K562 (cell line): ENCODE results near the gene PACSIN3. TPM values are rescaled to one million over a fixed set of nuclear protein-coding genes. Genes with fewer than 3 reads are reported as not detected.

Source experiments
- ATAC-seq: fragments of 200-7000 bp; cut with Tn5 transposase; 3 replicates; pipeline ENCODE4 v1.9.1; 2020; ENCODE audit warnings: moderate library complexity
- BruUV-seq: library from RNA; stranded (reverse); fragments of 400-500 nt; replicated peaks from 2 replicates; lab custom pipeline; 2021; lab: Mats Ljungman, UMichigan
- CTCF ChIA-PET: fragments of 300-600 bp; formaldehyde crosslinking; extraction: SDS; loops from one replicate; lab custom pipeline; 2021; ENCODE audit warnings: low intra/inter-chr PET ratio; lab: Yijun Ruan, JAX
- POLR2A ChIA-PET: fragments of 300-600, 350-650 bp; sonication (Branson Sonifier 250); formaldehyde crosslinking; extraction: SDS; loops from one replicate; lab custom pipeline; 2021; ENCODE audit warnings: antibody characterized with exemption, inconsistent platforms; lab: Yijun Ruan, JAX
- DNase-seq, 4 experiments: peaks; one replicate each; pipeline versions ENCODE4 v3.0.0 to v3.0.0-alpha.2; 2011 to 2018; ENCODE audit warnings: low spot score in 3 of 4, mixed read lengths in 3 of 4; ENCODE audit errors: extremely low read depth in 1 of 4
- FAIRE-seq: peaks from 2 replicates; lab custom pipeline; 2011; peaks lifted over from hg19 to GRCh38; lab: Jason Lieb, UNC
- H2AFZ ChIP-seq: 2 replicates; pipeline ENCODE4 v1.6.0; 2011; ENCODE audit warnings: low read depth, low read length, control low read depth, inconsistent platforms
- H3K27ac ChIP-seq: fragments of 200-600 bp; 3 replicates; pipeline ENCODE4 v1.8.0; 2011; ENCODE audit warnings: low read depth, mild to moderate bottlenecking, control low read depth, inconsistent platforms, low read length, moderate library complexity, mixed read lengths; ENCODE audit errors: extremely low read depth
- H3K27me3 ChIP-seq, 2 experiments: fragments of 300-600 bp in 1 of 2; 2 replicates in 1 of 2; 3 replicates in 1 of 2; pipeline versions ENCODE4 v1.6.0 to v1.8.0; 2011; ENCODE audit warnings: inconsistent platforms in 2 of 2, low read length in 2 of 2, mild to moderate bottlenecking in 1 of 2, mixed read lengths in 1 of 2, moderate library complexity in 1 of 2; ENCODE audit not compliant: control insufficient read depth in 2 of 2, insufficient read depth in 2 of 2
- H3K36me3 ChIP-seq: fragments of 300-600 bp; 3 replicates; pipeline ENCODE4 v1.8.0; 2011; ENCODE audit warnings: mild to moderate bottlenecking, low read length, inconsistent platforms; ENCODE audit not compliant: control insufficient read depth, insufficient read depth
- H3K4me1 ChIP-seq, 2 experiments: fragments of 200-600 bp in 1 of 2; replicated peaks in 1 of 2; 2 replicates in 1 of 2; 3 replicates in 1 of 2; pipeline versions ENCODE4 v1.5.1 to v1.8.0; 2011; ENCODE audit warnings: inconsistent platforms in 2 of 2, low read length in 2 of 2, mild to moderate bottlenecking in 1 of 2, mixed read lengths in 1 of 2, moderate library complexity in 1 of 2; ENCODE audit not compliant: control insufficient read depth in 2 of 2, insufficient read depth in 2 of 2
- H3K4me2 ChIP-seq: 2 replicates; pipeline ENCODE4 v1.6.1; 2011; ENCODE audit warnings: low read length, control low read depth, inconsistent platforms, mixed read lengths; ENCODE audit not compliant: insufficient read depth
- H3K4me3 ChIP-seq: fragments of 200-600 bp; sonication (generic), shearing (Covaris generic); 2 replicates; pipeline ENCODE4 v1.5.1; 2016; ENCODE audit warnings: control low read depth, inconsistent platforms
- H3K79me2 ChIP-seq: fragments of 200-600 bp; 3 replicates; pipeline ENCODE4 v1.8.0; 2011; ENCODE audit warnings: low read length, inconsistent platforms; ENCODE audit not compliant: control insufficient read depth, insufficient read depth
- H3K9ac ChIP-seq, 2 experiments: 2 replicates each; pipeline versions ENCODE4 v1.6.0 to v1.6.1; 2011; ENCODE audit warnings: low read depth in 2 of 2, low read length in 2 of 2, control low read depth in 1 of 2, inconsistent platforms in 1 of 2, mild to moderate bottlenecking in 1 of 2, mixed read lengths in 1 of 2; ENCODE audit not compliant: insufficient read depth in 1 of 2
- H3K9me1 ChIP-seq: one replicate; pipeline ENCODE4 v1.6.0; 2011; ENCODE audit warnings: inconsistent platforms, mild to moderate bottlenecking, low read length, moderate library complexity; ENCODE audit not compliant: control insufficient read depth, insufficient read depth
- H3K9me3 ChIP-seq: replicated peaks from 2 replicates; pipeline ENCODE4 v1.5.1; 2011; ENCODE audit warnings: low read depth, low read length, inconsistent platforms; ENCODE audit not compliant: control insufficient read depth, insufficient read depth
- H4K20me1 ChIP-seq: replicated peaks from 2 replicates; pipeline ENCODE4 v1.6.1; 2011; ENCODE audit warnings: low read length, inconsistent platforms, mixed read lengths; ENCODE audit not compliant: control insufficient read depth, insufficient read depth
- ARHGAP35 ChIP-seq: fragments of 450-650 bp; IDR thresholded peaks from 2 replicates; pipeline ENCODE4 v1.6.1; 2018; ENCODE audit not compliant: partially characterized antibody
- HNRNPH1 ChIP-seq: fragments of 200-400 bp; formaldehyde crosslinking; optimal IDR thresholded peaks from 2 replicates; pipeline ENCODE3; 2017; ENCODE audit warnings: low read depth, mild to moderate bottlenecking, low read length, moderate library complexity
- POLR2G ChIP-seq: fragments of 200-400 bp; formaldehyde crosslinking; IDR thresholded peaks from 2 replicates; pipeline ENCODE4 v1.6.1; 2017; ENCODE audit warnings: low read depth, mild to moderate bottlenecking, antibody characterized with exemption, low read length, moderate library complexity
- SMARCB1 ChIP-seq: IDR thresholded peaks from 2 replicates; pipeline ENCODE4 v1.6.1; 2011; ENCODE audit warnings: improper control_type of control experiment, low read depth; ENCODE audit not compliant: insufficient read length
- TBL1XR1 ChIP-seq, 2 experiments: IDR thresholded peaks; 2 replicates each; pipeline ENCODE4 v1.6.1; 2012; ENCODE audit warnings: improper control_type of control experiment in 2 of 2, low read length in 2 of 2, mild to moderate bottlenecking in 1 of 2
- ZFX ChIP-seq: sonication (generic); formaldehyde crosslinking; IDR thresholded peaks from 2 replicates; pipeline ENCODE4 v1.8.0; 2022; ENCODE audit warnings: mild to moderate bottlenecking, missing genetic modification reagents, moderate library complexity
- ZNF561 ChIP-seq: fragments of 450-650 bp; formaldehyde crosslinking; conservative IDR thresholded peaks from 2 replicates; pipeline ENCODE4 v1.4.0; 2020; ENCODE audit warnings: mild to moderate bottlenecking, moderate library complexity
- WGBS: fragments of 100-300 bp; shearing (Covaris generic); methylation state at CpG from one replicate; pipeline ENCODE4 v1.1.6; 2016; ENCODE audit warnings: low coverage, mixed read lengths; ENCODE audit not compliant: insufficient coverage; ENCODE audit errors: missing lambda C conversion rate; 5-methylcytosine and 5-hydroxymethylcytosine counted together
- in situ Hi-C: fragments of 300-500 bp; cut with MboI; formaldehyde crosslinking; loops from 4 replicates; pipeline ENCODE4 v1.15.0; 2018; ENCODE audit warnings: inconsistent platforms, mixed read lengths
- intact Hi-C: fragments of 100-400 bp; cut with micrococcal nuclease; formaldehyde crosslinking; loops from 2 replicates; pipeline ENCODE4 v1.14.2; 2022
- polyA plus RNA-seq, 8 experiments: library from polyadenylated mRNA; depleted of rRNA in 4 of 8; stranded (reverse) in 5 of 8; unstranded in 3 of 8; fragments of >200 nt; fragmentation: Nextera tagmentation in 2 of 8; fragmentation: Illumina TruSeq in 1 of 8; extraction: Ambion mirVana in 2 of 8; extraction: Trizol in 1 of 8; gene quantifications; 2 replicates each; pipeline versions ENCODE4 v1.2.1 to v1.2.3, GENCODE V29; 2011 to 2014; ENCODE audit warnings: inconsistent platforms in 1 of 8, missing spikeins in 1 of 8
- total RNA-seq, 7 experiments: library from RNA; depleted of rRNA in 6 of 7; stranded (reverse); fragments of >200 nt in 6 of 7; fragmentation: Illumina TruSeq in 2 of 7; extraction: Trizol in 2 of 7; gene quantifications; 2 replicates each; pipeline versions ENCODE4 v1.2.1 to v1.2.3, GENCODE V29; 2011 to 2021; ENCODE audit warnings: low replicate concordance in 1 of 7
- TF ChIP-seq, protein P1 (sequence below): sonication (generic); formaldehyde crosslinking; IDR thresholded peaks from 2 replicates; pipeline ENCODE4 v1.8.0; 2022; ENCODE audit warnings: mild to moderate bottlenecking, missing genetic modification reagents, borderline replicate concordance

Gene PACSIN3
- total and polyA plus RNA-seq, 9 of the 15 experiments (the other 6 are each of a cell fraction or from before 2014, with no cell fraction given): 0.13 to 18.1 (median 7.1) TPM

DNA sequence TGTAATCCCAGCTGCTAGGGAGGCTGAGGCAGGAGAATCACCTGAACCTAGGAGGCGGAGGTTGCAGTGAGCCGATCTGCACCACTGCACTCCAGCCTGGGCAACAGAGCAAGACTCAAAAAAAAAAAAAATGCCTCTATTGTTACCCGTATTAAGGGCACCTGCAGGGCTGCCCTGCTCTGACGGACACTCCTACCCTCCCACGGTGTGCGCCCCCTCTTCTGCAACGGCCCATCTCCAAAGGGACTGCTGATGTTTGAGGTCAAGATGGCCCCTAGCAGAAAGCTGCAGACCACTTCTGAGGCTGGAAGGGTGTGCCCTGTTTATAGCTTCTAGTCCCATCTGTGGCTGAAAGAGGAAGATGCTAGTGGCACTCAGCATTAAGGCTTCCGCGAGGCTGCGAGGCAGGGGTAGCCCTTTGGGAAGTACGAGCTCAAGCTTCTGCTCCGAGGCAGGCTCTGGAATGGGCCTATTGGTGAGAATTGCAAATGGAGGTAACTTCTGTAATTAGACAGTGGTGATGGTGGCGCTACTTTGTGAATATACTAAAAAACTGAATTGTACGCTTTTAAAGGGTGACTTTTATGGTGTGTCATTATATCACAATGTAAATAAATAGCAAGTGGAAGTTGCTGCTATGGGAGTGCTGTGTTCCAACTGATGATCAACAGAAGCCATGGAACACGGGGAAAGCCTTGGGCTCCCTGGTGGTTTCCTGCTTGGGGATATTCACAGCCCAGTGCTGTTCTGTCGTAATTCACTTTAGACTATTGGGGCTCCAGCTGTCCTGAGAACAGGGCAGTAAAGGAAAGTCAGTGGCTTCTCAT, 33.9 kb downstream of the PACSIN3 start:
- TF ChIP-seq TBL1XR1 (IDR thresholded peaks at IDR 0.05; ENCODE audit: low read length in 2 of 2) (no peak), ZFX (0 out of 2 replicates have a peak, but pooled peaks have one; percentile 23), SMARCB1 (no peak), ZNF561 (CRISPR knock-in tag) (no peak), HNRNPH1 (no peak), POLR2G (no peak), ARHGAP35 (no peak)
- TF ChIP-seq, protein P1, sequence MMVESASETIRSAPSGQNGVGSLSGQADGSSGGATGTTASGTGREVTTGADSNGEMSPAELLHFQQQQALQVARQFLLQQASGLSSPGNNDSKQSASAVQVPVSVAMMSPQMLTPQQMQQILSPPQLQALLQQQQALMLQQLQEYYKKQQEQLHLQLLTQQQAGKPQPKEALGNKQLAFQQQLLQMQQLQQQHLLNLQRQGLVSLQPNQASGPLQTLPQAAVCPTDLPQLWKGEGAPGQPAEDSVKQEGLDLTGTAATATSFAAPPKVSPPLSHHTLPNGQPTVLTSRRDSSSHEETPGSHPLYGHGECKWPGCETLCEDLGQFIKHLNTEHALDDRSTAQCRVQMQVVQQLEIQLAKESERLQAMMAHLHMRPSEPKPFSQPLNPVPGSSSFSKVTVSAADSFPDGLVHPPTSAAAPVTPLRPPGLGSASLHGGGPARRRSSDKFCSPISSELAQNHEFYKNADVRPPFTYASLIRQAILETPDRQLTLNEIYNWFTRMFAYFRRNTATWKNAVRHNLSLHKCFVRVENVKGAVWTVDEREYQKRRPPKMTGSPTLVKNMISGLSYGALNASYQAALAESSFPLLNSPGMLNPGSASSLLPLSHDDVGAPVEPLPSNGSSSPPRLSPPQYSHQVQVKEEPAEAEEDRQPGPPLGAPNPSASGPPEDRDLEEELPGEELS (CRISPR knock-in tag): no peak
- BruUV-seq: no TSS peak
- peak; percentile 6 for FAIRE-seq
- Histone ChIP-seq H3K4me1 (peaks cover 0 to 5% of the 10 kb centered on the region in 2 experiments; a peak in 2 of 5 replicates), H3K9ac (no peak overlapping the region), H3K9me1 (no peaks in the 10 kb centered on the region), H3K27ac (no peak overlapping the region), H3K27me3 (no peaks in the 10 kb centered on the region), H3K36me3 (no peaks in the 10 kb centered on the region), H3K9me3 (no peaks in the 10 kb centered on the region), H3K79me2 (no peaks in the 10 kb centered on the region), H3K4me3 (no peak overlapping the region), H2AFZ (no peak overlapping the region), H3K4me2 (no peak overlapping the region), H4K20me1 (peaks cover 14% of the 10 kb centered on the region; the same call in 1 of the 2 replicates)
- in situ Hi-C loops (no loop called here), intact Hi-C loops (loop anchor here (2.0 to 5.0 kb wide), 2 partner anchors 50 to 232 kb away; no protein-coding TSS in a partner anchor)
- CTCF ChIA-PET: interaction anchor here (3.5 kb wide), 1 partner anchor 262 kb away, joined by 35 read pairs; no protein-coding TSS in a partner anchor
- 77% methylated on average over 16 of the region's 16 CpGs for WGBS
- ATAC-seq: no peak
- POLR2A ChIA-PET: interaction anchor here (0.6 to 2.0 kb wide), 6 partner anchors 8 to 1141 kb away, joined by 3 to 9 read pairs (median 3); no protein-coding TSS in a partner anchor
- DNase-seq: no peak
